Mesodermal cell (in vitro differentiated cells): ENCODE measurements around the gene ZBTB5.

Experiments
- H3K27ac ChIP-seq: 2 replicates; pipeline ENCODE4 v1.7.0; 2013; ENCODE audit warnings: mild to moderate bottlenecking, low read depth, low read length, moderate library complexity; ENCODE audit not compliant: severe bottlenecking
- H3K36me3 ChIP-seq: 2 replicates; pipeline ENCODE4 v1.7.1; 2013; ENCODE audit warnings: mild to moderate bottlenecking, low read length, moderate library complexity; ENCODE audit not compliant: control insufficient read depth, insufficient read depth
- H3K4me1 ChIP-seq: one replicate; pipeline ENCODE4 v1.7.1; 2013; ENCODE audit warnings: mild to moderate bottlenecking, low read length; ENCODE audit not compliant: insufficient read depth, control insufficient read depth, poor library complexity, severe bottlenecking
- H3K4me3 ChIP-seq: 2 replicates; pipeline ENCODE4 v1.7.0; 2013; ENCODE audit warnings: low read length, control low read depth, mild to moderate bottlenecking; ENCODE audit not compliant: insufficient read depth, poor library complexity, severe bottlenecking; ENCODE audit errors: extremely low read depth
- H3K9me3 ChIP-seq: 2 replicates; pipeline ENCODE4 v1.7.1; 2013; ENCODE audit warnings: mild to moderate bottlenecking, low read length, moderate library complexity; ENCODE audit not compliant: control insufficient read depth
- WGBS, 2 experiments: methylation state at CpG; one replicate each; pipeline ENCODE4 v1.1.5; 2013; ENCODE audit warnings: missing lambda C conversion rate in 2 of 2; ENCODE audit not compliant: insufficient coverage in 2 of 2; 5-methylcytosine and 5-hydroxymethylcytosine counted together

ZBTB5 gene

DNA sequence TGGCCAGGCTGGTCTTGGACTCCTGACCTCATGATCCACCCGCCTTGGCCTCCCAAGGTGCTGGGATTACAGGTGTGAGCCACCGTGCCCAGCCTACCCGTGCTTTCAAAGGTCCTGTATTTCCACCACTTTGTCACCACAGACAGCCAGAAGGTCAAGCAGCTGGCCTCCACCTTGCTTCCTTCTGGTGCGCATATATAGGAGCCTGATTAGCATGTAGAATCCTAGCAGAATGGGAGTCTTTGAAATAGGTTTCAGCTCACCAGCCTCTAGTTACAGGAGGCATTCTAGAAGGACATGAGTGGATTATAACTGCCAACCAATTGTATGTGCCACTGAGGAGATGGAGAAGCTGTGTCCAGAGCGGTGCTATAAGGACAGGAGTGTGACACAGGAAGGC, 39.4 kb upstream of the ZBTB5 start:
- Histone ChIP-seq H3K4me3 (no peak overlapping the region), H3K4me1 (peaks cover 4% of the 10 kb centered on the region), H3K9me3 (no peaks in the 10 kb centered on the region), H3K36me3 (peaks cover 78% of the 10 kb centered on the region), H3K27ac (no peak overlapping the region)
- WGBS, 2 experiments = 83 to 98% methylated on average over 4 to 5 of the region's 5 CpGs

GRCh38 chr9:37503736-37504135, 38.5 kb upstream of the ZBTB5 start:
- 92 to 95% methylated on average over 3 of the region's 3 CpGs for WGBS, 2 experiments
- no peaks in the 10 kb centered on the region for H3K9me3 ChIP-seq
- H3K4me3 ChIP-seq = no peak overlapping the region
- no peak overlapping the region for H3K27ac ChIP-seq
- H3K4me1 ChIP-seq = peaks cover 4% of the 10 kb centered on the region
- peaks cover 82% of the 10 kb centered on the region for H3K36me3 ChIP-seq

DNA sequence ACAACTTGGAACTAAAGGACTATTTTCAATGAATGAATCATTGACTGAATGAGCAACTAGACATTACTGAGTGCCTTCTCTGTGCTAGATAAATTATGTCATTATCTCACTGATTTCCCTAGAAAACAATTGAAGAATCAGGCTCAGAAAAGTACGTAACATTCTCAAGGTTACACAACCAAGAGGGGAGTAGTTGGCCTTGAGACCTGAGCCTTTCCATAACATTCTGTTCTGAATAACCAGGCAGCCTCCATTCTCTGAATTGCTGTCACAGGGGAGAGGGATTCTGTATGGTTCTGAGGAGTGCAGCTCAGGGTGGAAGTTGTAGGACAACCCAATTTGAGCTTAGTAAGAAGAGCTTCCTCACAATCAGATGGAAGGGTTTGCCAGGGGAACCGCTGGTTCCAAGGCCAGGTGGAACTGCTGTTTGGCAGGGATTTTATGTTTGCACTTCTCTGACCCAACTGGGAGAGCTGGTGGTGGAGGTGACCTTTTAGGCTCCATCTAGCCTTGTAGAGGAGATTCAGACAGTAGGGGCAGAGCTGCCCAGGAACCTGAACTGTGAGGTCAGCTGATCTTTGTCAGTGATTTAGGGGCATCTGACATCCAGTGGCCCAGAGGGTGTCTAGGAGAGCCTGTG, 36.8 kb upstream of the ZBTB5 start:
- H3K27ac ChIP-seq = no peak overlapping the region
- H3K9me3 ChIP-seq = no peaks in the 10 kb centered on the region
- WGBS, 2 experiments = 52 to 100% methylated on average over 1 to 2 of the region's 2 CpGs
- H3K36me3 ChIP-seq = peaks cover 87% of the 10 kb centered on the region
- no peak overlapping the region for H3K4me3 ChIP-seq
- H3K4me1 ChIP-seq = peaks cover 4% of the 10 kb centered on the region

DNA sequence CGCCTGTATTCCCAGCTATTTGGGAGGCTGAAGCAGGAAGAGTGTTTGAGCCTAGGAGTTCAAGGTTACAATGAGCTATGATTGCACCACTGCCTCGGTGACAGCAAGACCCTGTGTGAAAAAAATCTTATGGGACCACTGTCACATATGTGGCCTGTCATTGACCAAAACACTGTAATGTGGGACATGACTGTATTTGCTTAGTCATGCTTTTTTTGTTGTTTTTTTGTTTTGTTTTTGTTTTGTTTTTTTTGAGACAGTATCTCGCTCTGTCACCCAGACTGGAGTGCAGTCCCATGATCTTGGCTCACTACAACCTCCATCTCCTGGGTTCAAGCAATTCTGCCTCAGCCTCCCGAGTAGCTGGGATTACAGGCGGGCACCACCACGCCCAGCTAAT, 34.0 kb upstream of the ZBTB5 start:
- no peak overlapping the region for H3K4me3 ChIP-seq
- no peak overlapping the region for H3K27ac ChIP-seq
- H3K9me3 ChIP-seq = no peaks in the 10 kb centered on the region
- H3K36me3 ChIP-seq = peaks cover 88% of the 10 kb centered on the region
- peaks cover 4% of the 10 kb centered on the region for H3K4me1 ChIP-seq
- 84 to 93% methylated on average over 5 of the region's 6 CpGs for WGBS, 2 experiments

DNA sequence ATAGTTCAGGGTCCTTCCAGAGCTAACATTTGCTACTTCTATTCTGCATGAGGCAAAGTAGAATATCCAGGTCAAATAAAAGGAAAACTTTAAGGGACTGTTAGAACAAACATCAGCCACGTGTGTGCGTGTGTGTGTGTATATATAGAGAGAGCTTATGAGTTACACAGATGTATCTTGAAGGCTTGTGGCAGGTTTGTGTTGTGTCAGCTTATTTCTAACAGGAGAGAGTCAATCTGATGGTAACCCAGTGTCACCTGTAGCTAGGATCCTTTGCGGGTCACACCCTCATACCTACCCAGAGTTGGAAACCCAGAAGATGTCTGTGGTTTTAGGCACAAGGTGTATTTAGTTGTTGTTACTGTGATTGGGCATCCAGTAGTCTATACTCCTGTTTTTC, 33.2 kb upstream of the ZBTB5 start:
- 53 to 71% methylated on average over 2 to 3 of the region's 3 CpGs for WGBS, 2 experiments

GRCh38 chr9:37497320-37497719, 32.1 kb upstream of the ZBTB5 start:
- WGBS, 2 experiments = 95 to 96% methylated on average over 3 of the region's 3 CpGs
- Histone ChIP-seq H3K9me3 (no peaks in the 10 kb centered on the region), H3K27ac (no peak overlapping the region), H3K4me1 (no peaks in the 10 kb centered on the region), H3K36me3 (peaks cover 90% of the 10 kb centered on the region), H3K4me3 (no peak overlapping the region)

More for the DNA sequence above, 33.2 kb upstream of the ZBTB5 start:
- Histone ChIP-seq H3K9me3 (no peaks in the 10 kb centered on the region), H3K4me1 (no peaks in the 10 kb centered on the region), H3K4me3 (no peak overlapping the region), H3K27ac (no peak overlapping the region), H3K36me3 (peaks cover 91% of the 10 kb centered on the region)

- 47 to 83% methylated on average over 3 to 4 of the region's 4 CpGs for WGBS, 2 experiments
- peaks cover 89% of the 10 kb centered on the region for H3K36me3 ChIP-seq
- no peaks in the 10 kb centered on the region for H3K4me1 ChIP-seq
- no peak overlapping the region for H3K27ac ChIP-seq
- no peak overlapping the region for H3K4me3 ChIP-seq
- no peaks in the 10 kb centered on the region for H3K9me3 ChIP-seq
Measured at GRCh38 chr9:37496020-37496419, 30.8 kb upstream of the ZBTB5 start.

DNA sequence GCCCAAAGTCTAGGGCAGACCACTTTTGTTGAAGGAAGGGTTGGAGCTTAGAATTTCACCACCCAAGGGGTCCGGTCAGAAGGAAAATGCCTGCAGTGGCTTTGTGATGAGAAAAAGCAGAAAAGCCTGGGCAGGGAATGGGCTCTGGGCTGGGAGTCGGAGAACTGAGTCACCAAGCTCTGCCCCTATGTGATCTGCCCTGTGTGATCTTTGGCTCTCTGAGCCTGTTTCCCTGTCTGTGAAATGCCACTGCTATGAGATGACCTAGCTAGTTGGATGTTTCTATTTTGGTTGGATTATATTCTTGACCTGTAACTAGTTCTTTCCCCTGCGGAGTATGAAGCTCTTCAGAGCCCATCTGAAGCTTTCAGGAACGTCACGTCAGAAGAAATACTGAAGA, 30.3 kb upstream of the ZBTB5 start:
- Histone ChIP-seq H3K4me3 (no peak overlapping the region), H3K36me3 (peaks cover 89% of the 10 kb centered on the region), H3K9me3 (no peaks in the 10 kb centered on the region), H3K27ac (no peak overlapping the region), H3K4me1 (no peaks in the 10 kb centered on the region)
- 97 to 98% methylated on average over 5 of the region's 5 CpGs for WGBS, 2 experiments

DNA sequence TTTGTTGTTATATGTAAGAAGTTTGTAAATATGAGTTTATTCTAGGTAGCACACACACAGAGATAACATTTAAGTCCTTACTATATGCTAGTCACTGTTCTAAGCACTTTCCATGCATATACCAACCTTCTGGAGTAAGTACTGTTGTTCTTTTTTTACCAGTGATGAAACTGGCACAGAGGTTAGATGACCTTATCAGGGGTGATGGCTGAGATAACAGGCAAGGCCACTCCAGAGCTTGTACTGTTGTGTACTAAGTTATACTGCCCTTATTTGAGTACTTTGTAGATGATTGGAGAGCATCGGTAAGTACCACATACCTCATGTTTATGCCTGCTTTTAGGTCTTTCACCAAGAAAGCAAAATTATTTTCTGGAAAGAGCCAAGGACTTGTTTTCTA, 26.7 kb upstream of the ZBTB5 start:
- no CpG with 5 or more reads among the region's 1 CpG for WGBS, 2 experiments
- H3K9me3 ChIP-seq = no peaks in the 10 kb centered on the region
- H3K4me1 ChIP-seq = peaks cover 9% of the 10 kb centered on the region
- no peak overlapping the region for H3K4me3 ChIP-seq
- H3K27ac ChIP-seq = no peak overlapping the region
- peaks cover 87% of the 10 kb centered on the region for H3K36me3 ChIP-seq

DNA sequence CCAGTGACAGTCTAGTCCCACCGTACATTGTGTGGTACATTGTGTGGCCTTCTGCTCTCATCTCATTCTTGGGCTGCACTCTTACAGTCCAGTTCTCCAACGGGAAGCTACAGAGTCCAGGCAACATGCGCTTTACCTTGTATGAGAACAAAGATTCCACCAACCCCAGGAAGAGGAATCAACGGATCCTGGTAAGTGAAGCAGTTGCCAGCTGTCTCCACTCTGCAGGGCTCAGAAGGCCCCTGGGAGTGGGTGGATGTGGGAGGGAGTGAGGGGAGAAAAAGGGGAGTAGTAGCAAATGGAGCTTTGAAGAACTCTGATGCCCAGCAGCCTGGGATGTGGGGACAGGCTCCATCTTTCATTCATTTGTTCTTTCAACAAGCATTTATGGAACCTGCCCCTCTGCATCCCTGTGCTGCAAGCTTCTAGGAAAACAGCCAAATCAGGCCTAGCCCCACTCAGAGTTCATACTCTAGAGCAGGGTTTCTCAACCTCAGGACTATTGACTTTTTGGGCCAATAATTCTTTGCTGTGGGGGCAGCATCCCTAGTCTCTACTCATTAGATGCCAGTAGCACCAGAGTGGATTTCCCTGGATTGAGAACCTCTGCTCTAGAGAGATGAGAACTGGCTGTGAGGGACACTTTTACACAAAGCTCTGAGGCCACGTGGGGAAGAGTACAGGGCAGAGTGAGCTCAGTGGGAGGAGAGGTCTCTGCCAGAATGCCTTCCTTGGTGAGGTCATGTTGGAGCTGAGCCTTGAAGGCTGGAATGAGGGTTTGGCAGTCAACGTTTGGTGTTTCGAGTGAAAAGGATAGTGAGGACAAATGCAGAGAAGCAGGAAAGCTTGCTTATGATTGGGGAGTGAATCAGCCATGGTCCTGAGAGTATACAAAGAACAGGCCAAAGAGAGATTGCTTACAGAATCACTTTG, 21.6 kb upstream of the ZBTB5 start:
- Histone ChIP-seq H3K4me3 (peak overlapping the region; percentile 77), H3K9me3 (no peaks in the 10 kb centered on the region), H3K36me3 (peaks cover 41% of the 10 kb centered on the region), H3K27ac (no peak overlapping the region), H3K4me1 (peaks cover 15% of the 10 kb centered on the region)
- 56 to 62% methylated on average over 4 of the region's 7 CpGs for WGBS, 2 experiments

DNA sequence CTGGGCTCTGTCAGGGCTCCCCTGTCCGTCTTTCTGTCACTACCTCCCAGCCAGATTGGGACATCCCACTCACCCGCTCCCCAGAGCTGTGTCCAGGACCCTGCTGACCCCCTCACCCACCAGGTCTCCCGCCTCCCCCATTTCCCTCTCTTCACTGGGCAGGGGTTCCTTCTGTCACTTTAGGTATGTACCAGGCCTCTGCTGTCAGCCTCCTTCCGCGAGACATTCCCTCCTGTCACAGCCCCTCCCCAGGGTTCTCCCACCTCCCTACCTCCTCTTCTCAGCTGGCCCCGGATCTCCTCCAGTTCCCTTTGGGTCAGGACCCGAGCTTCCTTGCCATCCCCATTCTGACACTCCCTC, 21.0 kb upstream of the ZBTB5 start:
- no peak overlapping the region for H3K27ac ChIP-seq
- H3K36me3 ChIP-seq = peaks cover 36% of the 10 kb centered on the region
- no peaks in the 10 kb centered on the region for H3K9me3 ChIP-seq
- H3K4me3 ChIP-seq = peak overlapping the region; percentile 77
- peaks cover 20% of the 10 kb centered on the region for H3K4me1 ChIP-seq
- WGBS, 2 experiments = 0 to 6% methylated on average over 6 to 7 of the region's 7 CpGs
